GM18907 (cell line): ENCODE results near the gene ZNF688.

Source experiments
- ATAC-seq: cut with Tn5 transposase; IDR thresholded peaks from one replicate; pipeline ENCODE4 v1.9.1; 2021; ENCODE audit warnings: mild to moderate bottlenecking, moderate library complexity; ENCODE audit not compliant: unreplicated experiment

ZNF688 gene

DNA sequence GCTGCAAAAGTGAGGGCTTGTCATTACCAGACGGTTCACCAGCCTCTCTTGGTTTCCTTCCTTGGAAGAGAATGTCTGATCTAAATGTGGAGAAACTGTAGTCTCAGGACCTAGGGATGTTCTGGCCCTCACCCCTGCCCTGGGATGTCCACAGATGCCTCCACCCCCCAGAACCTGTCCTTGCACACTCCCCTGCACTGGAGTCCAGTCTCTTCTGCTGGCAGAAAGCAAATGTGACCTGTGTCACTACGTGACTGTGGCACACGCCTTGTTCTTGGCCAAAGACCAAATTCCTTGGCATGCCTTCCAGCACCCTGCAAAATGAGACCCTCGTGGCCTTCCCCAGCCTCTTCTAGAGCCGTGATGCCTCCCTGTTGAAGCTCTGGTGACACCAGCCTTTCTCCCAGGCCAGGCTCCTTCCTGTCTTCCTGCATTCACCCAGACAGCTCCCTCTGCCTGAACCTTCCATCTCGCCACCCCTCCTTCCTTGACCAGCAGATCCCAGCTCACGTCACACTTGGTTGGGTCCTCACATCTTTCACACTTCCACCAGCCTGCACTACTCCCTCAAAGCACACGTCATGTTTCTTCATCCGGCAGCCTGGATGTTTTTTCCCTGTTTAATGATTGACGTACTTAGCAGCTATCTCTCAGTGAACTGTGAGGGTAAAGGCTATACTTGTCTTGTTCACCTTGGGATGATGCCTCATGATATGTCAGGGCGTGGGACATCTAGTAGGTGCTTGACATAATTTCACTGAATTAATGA is 49.5 kb downstream of the ZNF688 start:
- no peak for ATAC-seq

DNA sequence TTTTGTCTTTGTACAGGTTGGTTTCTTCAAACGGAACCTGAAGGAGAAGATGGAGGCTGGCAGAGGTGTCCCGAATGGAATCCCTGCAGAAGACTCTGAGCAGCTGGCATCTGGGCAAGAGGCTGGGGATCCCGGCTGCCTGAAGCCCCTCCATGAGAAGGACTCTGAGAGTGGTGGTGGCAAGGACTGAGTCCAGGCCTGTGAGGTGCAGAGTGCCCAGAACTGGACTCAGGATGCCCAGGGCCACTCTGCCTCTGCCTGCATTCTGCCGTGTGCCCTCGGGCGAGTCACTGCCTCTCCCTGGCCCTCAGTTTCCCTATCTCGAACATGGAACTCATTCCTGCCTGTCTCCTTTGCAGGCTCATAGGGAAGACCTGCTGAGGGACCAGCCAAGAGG is 50.0 kb downstream of the ZNF688 start:
- ATAC-seq, result no peak
